MM.1S (cell line): ENCODE results near the gene HMGB1.

Source experiments
- CTCF ChIP-seq: fragments of 300-600 bp; sonication (generic); IDR thresholded peaks from 2 replicates; pipeline ENCODE4 v1.5.1; 2016; ENCODE audit warnings: antibody characterized with exemption, low read length, mixed read lengths
- EZH2phosphoT487 ChIP-seq: fragments of 300-600 bp; sonication (generic); IDR thresholded peaks from 2 replicates; pipeline ENCODE4 v1.6.1; 2018; ENCODE audit warnings: antibody characterized with exemption, low read length

DNA sequence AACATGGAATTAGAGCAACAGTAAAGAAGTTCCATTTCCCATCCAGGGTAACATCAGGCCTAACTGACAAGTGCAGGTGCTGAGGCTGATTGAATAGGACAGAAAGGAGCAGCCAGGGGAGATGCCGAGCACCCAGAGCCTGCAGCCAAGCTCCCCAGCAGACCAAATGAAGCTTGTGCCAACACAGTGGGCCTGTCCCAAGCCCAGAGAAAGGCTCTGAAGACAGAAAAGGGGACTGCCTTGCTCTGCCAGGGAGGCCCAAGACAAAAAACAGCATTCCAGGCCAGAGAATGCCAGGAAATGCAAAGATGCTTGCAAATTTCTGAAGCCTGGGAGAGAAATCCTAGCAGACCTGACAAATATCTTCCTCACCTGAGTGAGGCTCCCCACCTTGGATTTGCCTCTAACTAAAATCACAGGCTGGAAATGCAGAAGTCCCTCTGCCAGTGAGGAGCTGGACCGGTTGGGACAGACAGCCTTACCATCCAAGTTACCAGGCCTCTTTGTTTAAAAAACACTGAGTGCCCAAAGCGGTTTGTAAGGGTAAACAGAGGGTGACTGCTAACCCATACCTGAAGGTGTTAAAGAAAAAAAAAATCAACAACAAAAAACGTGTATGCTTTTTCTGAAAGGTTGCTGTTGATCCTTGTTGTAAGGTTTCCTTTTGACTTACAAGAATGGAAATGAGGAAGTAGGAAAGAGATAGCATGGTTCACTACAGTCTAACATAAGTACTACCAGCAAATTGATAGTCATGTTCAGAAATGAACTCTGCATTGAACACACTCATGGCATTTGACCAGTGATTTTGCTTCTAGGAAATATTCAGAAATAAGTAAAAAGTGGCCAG is 11.8 kb upstream of the HMGB1 start:
- TF ChIP-seq CTCF = no peak
- no peak for TF ChIP-seq EZH2phosphoT487
